GM18858 (cell line): ENCODE data around the gene TMEM131.
"Not testable (repeated sequence)": the region's sequence is repeated elsewhere in the genome, so short reads cannot be mapped to it uniquely, and the experiment has no call there.

Source experiments
- ATAC-seq: cut with Tn5 transposase; IDR thresholded peaks from one replicate; pipeline ENCODE4 v1.9.1; 2021; ENCODE audit not compliant: unreplicated experiment

The TMEM131 gene

GRCh38 chr2:97871096-97871780 is 124.5 kb downstream of the TMEM131 start:
- ATAC-seq: no peak

- ATAC-seq: peak; percentile 100
Observed at GRCh38 chr2:97870396-97870843, 125.3 kb downstream of the TMEM131 start.

GRCh38 chr2:97869722-97870346 is 125.9 kb downstream of the TMEM131 start:
- ATAC-seq: no peak

GRCh38 chr2:97868986-97869721 is 126.6 kb downstream of the TMEM131 start:
- ATAC-seq: no peak

- no peak for ATAC-seq
Observed at GRCh38 chr2:97863829-97864228, 131.9 kb downstream of the TMEM131 start.

GRCh38 chr2:97861177-97861576 is 134.6 kb downstream of the TMEM131 start:
- ATAC-seq: no peak

GRCh38 chr2:97858442-97858841 is 137.3 kb downstream of the TMEM131 start:
- ATAC-seq: no peak

GRCh38 chr2:97857553-97857952 is 138.2 kb downstream of the TMEM131 start:
- ATAC-seq: no peak

- not testable (repeated sequence) for ATAC-seq
Observed at GRCh38 chr2:97853057-97853456, 142.7 kb downstream of the TMEM131 start.

GRCh38 chr2:97851172-97851571 is 144.6 kb downstream of the TMEM131 start:
- no peak for ATAC-seq

GRCh38 chr2:97849881-97850528 is 145.7 kb downstream of the TMEM131 start:
- peak; percentile 73 for ATAC-seq

GRCh38 chr2:97848306-97848705 is 147.4 kb downstream of the TMEM131 start:
- ATAC-seq: no peak

GRCh38 chr2:97846716-97847115 is 149.0 kb downstream of the TMEM131 start:
- not testable (repeated sequence) for ATAC-seq

- ATAC-seq: no peak
Observed at GRCh38 chr2:97845818-97846217, 149.9 kb downstream of the TMEM131 start.

- ATAC-seq: no peak
Observed at GRCh38 chr2:97845133-97845532, 150.6 kb downstream of the TMEM131 start.

GRCh38 chr2:97844311-97844859 is 151.4 kb downstream of the TMEM131 start:
- ATAC-seq: no peak

GRCh38 chr2:97840198-97840597 is 155.6 kb downstream of the TMEM131 start:
- ATAC-seq: no peak

GRCh38 chr2:97834610-97835009 is 161.1 kb downstream of the TMEM131 start:
- no peak for ATAC-seq

- ATAC-seq: no peak
Observed at GRCh38 chr2:97831121-97831520, 164.6 kb downstream of the TMEM131 start.

- ATAC-seq: not testable (repeated sequence)
Observed at GRCh38 chr2:97829255-97829654, 166.5 kb downstream of the TMEM131 start.

- ATAC-seq: not testable (repeated sequence)
Observed at GRCh38 chr2:97827013-97827412, 168.7 kb downstream of the TMEM131 start.
